ENCODE results near the gene SBNO1. TPM values are rescaled to one million over a fixed set of nuclear protein-coding genes. Genes with fewer than 3 reads are reported as not detected.

Gene SBNO1
- total RNA-seq, 2 donors from 2014 or later, result 28.3 to 31.0 TPM

Other genes starting within 250 kb of the SBNO1 start
- gene PITPNM2, start 213.8 kb downstream of the SBNO1 start, total RNA-seq, result 10 to 100 TPM; 11.4 to 17.6 TPM
- 10 to 100 TPM; 12.3 to 19.8 TPM for gene MPHOSPH9, start 131.7 kb downstream of the SBNO1 start, total RNA-seq
- gene MTRFR, start 131.4 kb downstream of the SBNO1 start, total RNA-seq, result 1 to 10 TPM; 9.2 to 9.6 TPM
- gene CDK2AP1, start 93.0 kb downstream of the SBNO1 start, total RNA-seq, result 10 to 100 TPM; 60.5 to 61.3 TPM
- 10 to 100 TPM; 38.3 to 52.0 TPM for gene KMT5A, start 19.3 kb upstream of the SBNO1 start, total RNA-seq
- 1 to 10 TPM; 1.1 to 1.9 TPM for gene RILPL2, start 71.8 kb upstream of the SBNO1 start, total RNA-seq
- 10 to 100 TPM; 18.7 to 23.8 TPM for gene SNRNP35, start 93.3 kb upstream of the SBNO1 start, total RNA-seq
- gene RILPL1, start 168.9 kb upstream of the SBNO1 start, total RNA-seq, result 1 to 10 TPM; 4.3 to 4.9 TPM
- gene TMED2, start 219.7 kb upstream of the SBNO1 start, total RNA-seq, result 100 to 1,000 TPM; 229 to 262 TPM
- 10 to 100 TPM; 13.0 to 15.4 TPM for gene DDX55, start 237.3 kb upstream of the SBNO1 start, total RNA-seq

Data from left colon (tissue), 2 donors.